HEK293 (cell line): ENCODE measurements around the gene ZBTB48.
"Not testable (repeated sequence)": the region's sequence is repeated elsewhere in the genome, so short reads cannot be mapped to it uniquely, and the experiment has no call there.

Source experiments
- CTCF ChIA-PET: fragments of 350-600 bp; formaldehyde crosslinking; extraction: SDS; loops from one replicate; lab custom pipeline; 2021; ENCODE audit warnings: antibody characterized with exemption; lab: Yijun Ruan, JAX
- POLR2A ChIA-PET: fragments of 300-600 bp; formaldehyde crosslinking; extraction: SDS; loops from one replicate; lab custom pipeline; 2020; ENCODE audit warnings: antibody characterized with exemption, inconsistent platforms; lab: Yijun Ruan, JAX
- H3K27ac ChIP-seq: fragments of 200-500 bp; sonication (Bioruptor generic); 2 replicates; pipeline ENCODE4 v1.5.1; 2014; ENCODE audit warnings: low read depth, low read length, control low read depth, inconsistent platforms; ENCODE audit errors: extremely low read depth
- H3K36me3 ChIP-seq, 2 experiments: fragments of 200-500 bp in 1 of 2; sonication (Bioruptor generic) in 1 of 2; 1 replicate in 1 of 2; 2 replicates in 1 of 2; pipeline ENCODE4 v1.5.1; 2014 to 2017; ENCODE audit warnings: inconsistent platforms in 2 of 2, low read length in 2 of 2; ENCODE audit not compliant: control insufficient read depth in 2 of 2, insufficient read depth in 1 of 2
- H3K4me1 ChIP-seq: fragments of 200-500 bp; sonication (Bioruptor generic); 2 replicates; pipeline ENCODE4 v1.5.1; 2014; ENCODE audit warnings: mild to moderate bottlenecking, low read length, inconsistent platforms; ENCODE audit not compliant: control insufficient read depth, insufficient read depth
- H3K4me3 ChIP-seq: 2 replicates; pipeline ENCODE4 v1.5.1; 2011; ENCODE audit warnings: low read depth, mild to moderate bottlenecking, control low read depth, low read length, moderate library complexity
- H3K9me3 ChIP-seq: fragments of 200-500 bp; sonication (Bioruptor generic); 2 replicates; pipeline ENCODE4 v1.5.1; 2014; ENCODE audit warnings: low read depth, low read length, inconsistent platforms; ENCODE audit not compliant: control insufficient read depth, insufficient read depth
- AEBP2 ChIP-seq: fragments of 450-650 bp; formaldehyde crosslinking; IDR thresholded peaks from 2 replicates; pipeline ENCODE4 v1.5.1; 2016; ENCODE audit warnings: missing biosample characterization, missing genetic modification characterization, borderline replicate concordance
- KLF7 ChIP-seq: fragments of 450-650 bp; formaldehyde crosslinking; IDR thresholded peaks from 2 replicates; pipeline ENCODE4 v1.5.1; 2016; ENCODE audit warnings: missing biosample characterization, missing genetic modification characterization, borderline replicate concordance
- SCRT1 ChIP-seq: fragments of 450-650 bp; formaldehyde crosslinking; IDR thresholded peaks from 2 replicates; pipeline ENCODE4 v1.5.1; 2016; ENCODE audit warnings: missing biosample characterization, missing genetic modification characterization, borderline replicate concordance
- SCRT2 ChIP-seq: fragments of 450-650 bp; formaldehyde crosslinking; IDR thresholded peaks from 2 replicates; pipeline ENCODE4 v1.5.1; 2016; ENCODE audit warnings: missing biosample characterization, missing genetic modification characterization
- SP2 ChIP-seq: fragments of 450-650 bp; formaldehyde crosslinking; IDR thresholded peaks from 2 replicates; pipeline ENCODE4 v1.5.1; 2016; ENCODE audit warnings: missing biosample characterization, missing genetic modification characterization
- ZFHX2 ChIP-seq: fragments of 450-650 bp; formaldehyde crosslinking; conservative IDR thresholded peaks from 2 replicates; pipeline ENCODE4 v1.5.1; 2016; ENCODE audit warnings: missing biosample characterization, missing genetic modification characterization
- ZFP37 ChIP-seq: fragments of 450-650 bp; formaldehyde crosslinking; IDR thresholded peaks from 2 replicates; pipeline ENCODE4 v1.5.1; 2016; ENCODE audit warnings: missing biosample characterization, missing genetic modification characterization
- ZFP69B ChIP-seq: fragments of 450-650 bp; formaldehyde crosslinking; IDR thresholded peaks from 2 replicates; pipeline ENCODE4 v1.5.1; 2016; ENCODE audit warnings: missing biosample characterization, missing genetic modification characterization
- ZNF26 ChIP-seq: fragments of 450-650 bp; formaldehyde crosslinking; IDR thresholded peaks from 2 replicates; pipeline ENCODE4 v1.5.1; 2016; ENCODE audit warnings: missing biosample characterization, missing genetic modification characterization
- ZNF561 ChIP-seq: fragments of 450-650 bp; IDR thresholded peaks from 2 replicates; pipeline ENCODE4 v1.5.1; 2018; ENCODE audit warnings: missing biosample characterization, missing genetic modification characterization, borderline replicate concordance
- ZNF600 ChIP-seq: fragments of 450-650 bp; formaldehyde crosslinking; IDR thresholded peaks from 2 replicates; pipeline ENCODE4 v1.5.1; 2016; ENCODE audit warnings: missing biosample characterization, missing genetic modification characterization
- ZNF768 ChIP-seq: fragments of 450-650 bp; formaldehyde crosslinking; IDR thresholded peaks from 2 replicates; pipeline ENCODE4 v1.5.1; 2018; ENCODE audit warnings: missing biosample characterization, mild to moderate bottlenecking, missing genetic modification characterization
- TF ChIP-seq, protein P1 (sequence below): fragments of 450-650 bp; formaldehyde crosslinking; IDR thresholded peaks from 2 replicates; pipeline ENCODE4 v1.5.1; 2017; ENCODE audit warnings: missing biosample characterization, missing genetic modification characterization

The ZBTB48 gene

DNA sequence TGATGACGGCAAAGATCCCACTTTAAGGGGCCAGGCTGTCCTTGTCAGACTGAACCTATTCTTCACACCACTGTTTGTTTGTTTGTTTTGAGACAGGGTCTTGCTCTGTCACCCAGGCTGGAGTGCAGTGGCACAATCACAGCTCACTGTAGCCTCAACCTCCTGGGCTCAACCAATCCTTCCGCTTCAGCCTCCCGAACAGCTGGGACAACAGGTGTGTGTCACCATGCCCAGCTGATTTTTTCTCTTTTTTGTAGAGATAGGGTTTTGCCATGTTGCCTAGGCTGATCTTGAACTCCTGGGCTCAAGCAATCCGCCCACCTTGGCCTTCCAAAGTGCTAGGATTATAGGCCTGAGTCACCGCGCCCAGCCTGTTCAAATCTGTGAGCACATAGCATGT, 57.0 kb downstream of the ZBTB48 start:
- H3K36me3 ChIP-seq, result peaks cover 21 to 95% of the 10 kb centered on the region in 2 experiments; a peak in 2 of 3 replicates
- H3K9me3 ChIP-seq, H3K4me1 ChIP-seq, POLR2A ChIA-PET, H3K27ac ChIP-seq, H3K4me3 ChIP-seq: not testable (repeated sequence)
- TF ChIP-seq ZFHX2 (tag by site-specific recombination) (peak; percentile 22; the same call in 1 of the 2 replicates), SCRT2 (peak; percentile 78), SCRT1 (tag by site-specific recombination) (peak; percentile 67; the same call in 1 of the 2 replicates)
- CTCF ChIA-PET, result interaction anchor here (0.6 to 1.9 kb wide), 3 partner anchors 9 to 115 kb away, joined by 3 to 8 read pairs (median 4); no protein-coding TSS in a partner anchor

GRCh38 chr1:6637770-6638169, 58.0 kb downstream of the ZBTB48 start:
- H3K4me3 ChIP-seq, result no peak overlapping the region
- ChIA-PET POLR2A (no interaction called here), CTCF (interaction anchor here (1.1 to 1.9 kb wide), 2 partner anchors 8 to 80 kb away, joined by 3 to 8 read pairs; no protein-coding TSS in a partner anchor)
- no peaks in the 10 kb centered on the region for H3K4me1 ChIP-seq
- peaks cover 21 to 96% of the 10 kb centered on the region in 2 experiments; a peak in 2 of 3 replicates for H3K36me3 ChIP-seq
- TF ChIP-seq ZNF561 (tag by site-specific recombination) (no peak), SP2 (no peak), AEBP2 (tag by site-specific recombination) (no peak), ZNF768 (no peak), ZFP69B (tag by site-specific recombination) (no peak), ZFP37 (no peak), KLF7 (tag by site-specific recombination) (no peak)
- TF ChIP-seq, protein P1, sequence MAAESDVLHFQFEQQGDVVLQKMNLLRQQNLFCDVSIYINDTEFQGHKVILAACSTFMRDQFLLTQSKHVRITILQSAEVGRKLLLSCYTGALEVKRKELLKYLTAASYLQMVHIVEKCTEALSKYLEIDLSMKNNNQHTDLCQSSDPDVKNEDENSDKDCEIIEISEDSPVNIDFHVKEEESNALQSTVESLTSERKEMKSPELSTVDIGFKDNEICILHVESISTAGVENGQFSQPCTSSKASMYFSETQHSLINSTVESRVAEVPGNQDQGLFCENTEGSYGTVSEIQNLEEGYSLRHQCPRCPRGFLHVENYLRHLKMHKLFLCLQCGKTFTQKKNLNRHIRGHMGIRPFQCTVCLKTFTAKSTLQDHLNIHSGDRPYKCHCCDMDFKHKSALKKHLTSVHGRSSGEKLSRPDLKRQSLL (tag by site-specific recombination), result no peak
- H3K27ac ChIP-seq, result no peak overlapping the region
- no peaks in the 10 kb centered on the region for H3K9me3 ChIP-seq

DNA sequence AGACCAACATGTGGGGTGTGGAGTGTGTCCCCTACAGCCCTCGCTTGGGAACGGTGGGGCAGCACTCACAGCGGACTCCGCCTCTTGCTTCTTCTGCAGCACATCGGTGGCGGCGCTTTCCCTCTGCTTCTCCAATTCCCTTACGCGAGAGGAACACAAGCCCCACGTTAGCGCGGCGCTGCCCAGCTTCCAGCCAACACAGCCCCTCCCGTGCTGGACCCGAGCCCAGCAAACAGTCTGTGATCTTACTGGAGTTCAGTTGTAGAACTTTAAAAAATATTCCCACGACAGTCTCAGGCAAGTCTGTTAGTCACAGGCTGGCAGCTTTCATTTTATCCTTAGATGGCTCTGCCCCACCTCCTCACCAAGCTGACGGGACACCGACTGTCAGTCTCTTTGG, 58.4 kb downstream of the ZBTB48 start:
- ChIA-PET POLR2A (no interaction called here), CTCF (interaction anchor here (1.9 kb wide), 1 partner anchor 8 kb away, joined by 8 read pairs; no protein-coding TSS in a partner anchor)
- TF ChIP-seq ZNF26 (tag by site-specific recombination), result no peak
- TF ChIP-seq ZNF600 (tag by site-specific recombination), result 0 out of 2 replicates have a peak, but pooled peaks have one; percentile 15
- H3K9me3 ChIP-seq, result no peaks in the 10 kb centered on the region
- no peak overlapping the region for H3K4me3 ChIP-seq
- peaks cover 21 to 94% of the 10 kb centered on the region in 2 experiments; a peak in 2 of 3 replicates for H3K36me3 ChIP-seq
- H3K4me1 ChIP-seq, result no peaks in the 10 kb centered on the region
- no peak overlapping the region for H3K27ac ChIP-seq
